GM12873 (cell line): Measurements from ENCODE around the gene RYR3.

Experiments
- CTCF ChIP-seq: IDR thresholded peaks from 2 replicates; pipeline ENCODE4 v1.5.1; 2012; ENCODE audit warnings: low read depth, mild to moderate bottlenecking, moderate library complexity, low read length, control low read depth; ENCODE audit not compliant: insufficient read depth; ENCODE audit errors: missing control alignments

The RYR3 gene

DNA sequence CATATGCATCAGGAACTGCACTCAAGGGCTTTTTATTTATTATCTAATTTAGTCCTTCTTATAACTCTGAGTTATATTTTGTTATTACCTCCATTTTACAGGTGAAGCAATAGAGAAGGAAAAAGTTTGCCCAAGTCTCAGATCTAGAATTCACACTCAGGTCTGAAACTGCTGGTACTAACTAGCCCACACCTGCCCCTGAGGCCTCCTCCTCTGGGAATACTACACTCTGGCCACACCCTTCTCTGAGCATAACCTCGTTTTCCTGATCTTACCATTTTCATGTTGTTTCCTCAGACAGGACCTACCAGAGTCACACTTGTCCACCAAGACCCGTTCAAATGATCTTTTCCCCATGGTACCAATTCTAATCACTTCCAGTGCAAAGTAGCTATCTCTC lies 563.4 kb downstream of the RYR3 start:
- TF ChIP-seq CTCF, result no peak

- TF ChIP-seq CTCF, result no peak
Observed at GRCh38 chr15:33882921-33883320, 572.2 kb downstream of the RYR3 start.

DNA sequence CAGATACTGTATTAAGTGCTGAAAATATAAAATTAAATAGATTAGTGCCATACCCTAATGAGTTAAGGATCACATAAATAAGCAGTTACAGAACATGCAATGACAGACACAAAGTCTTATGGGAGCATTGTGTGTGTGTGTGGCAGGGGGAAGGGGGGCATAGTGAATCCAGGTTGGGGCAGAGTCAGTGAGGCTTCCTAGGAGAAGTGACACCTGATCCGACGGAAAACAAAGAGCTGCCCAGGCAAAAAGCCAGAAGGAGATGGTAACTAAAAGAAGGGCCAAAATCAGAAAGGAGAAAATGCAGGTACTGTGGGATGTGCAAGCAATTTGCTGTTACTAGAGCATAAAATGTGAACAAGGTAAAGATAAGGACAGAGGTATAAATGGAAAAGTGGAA lies 577.4 kb downstream of the RYR3 start:
- no peak for TF ChIP-seq CTCF

- no peak for TF ChIP-seq CTCF
Observed at GRCh38 chr15:33894193-33894592, 583.4 kb downstream of the RYR3 start.

GRCh38 chr15:33902043-33902442 lies 591.3 kb downstream of the RYR3 start:
- TF ChIP-seq CTCF, result no peak

- TF ChIP-seq CTCF, result no peak
Observed at GRCh38 chr15:33903661-33904060, 592.9 kb downstream of the RYR3 start.

- no peak for TF ChIP-seq CTCF
Observed at GRCh38 chr15:33907326-33907725, 596.6 kb downstream of the RYR3 start.
